ENCODE measurements around the gene TEKT3. TPM values are rescaled to one million over a fixed set of nuclear protein-coding genes. Genes with fewer than 3 reads are reported as not detected.

Gene TEKT3
- total and polyA plus RNA-seq, 2 of the 4 experiments (the other 2 are of a cell fraction): 0.15 TPM; not detected in 1

DNA sequence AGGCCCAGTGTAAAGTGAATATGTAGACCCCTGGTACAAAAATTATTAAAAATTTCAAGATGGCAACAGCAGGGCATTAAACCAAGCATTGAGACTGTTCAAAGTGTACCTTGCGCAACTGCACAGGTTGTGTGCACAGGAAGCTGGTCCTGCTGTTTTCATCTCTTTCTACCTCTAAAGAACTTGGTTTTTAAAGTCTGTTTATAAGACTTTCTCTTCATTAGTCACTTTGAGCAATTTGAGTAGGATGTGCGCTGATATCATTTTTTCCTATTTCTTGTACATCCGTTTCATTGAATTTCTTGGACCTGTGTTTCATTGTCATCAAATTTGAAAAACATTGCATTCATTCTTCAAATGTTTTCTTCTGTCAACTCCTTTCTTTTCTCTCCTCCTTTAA is 59.5 kb downstream of the TEKT3 start:
- H2AK5ac ChIP-seq (ENCODE audit: low read depth, low read length): no peak overlapping the region
- H3K56ac ChIP-seq (ENCODE audit: extremely low read depth, insufficient read depth, low read length): no peak overlapping the region
- H3K27me3 ChIP-seq (ENCODE audit: control insufficient read depth, insufficient read depth, low read length): no peaks in the 10 kb centered on the region; the same call in 1 of the 2 replicates
- no peaks in the 10 kb centered on the region for H3K36me3 ChIP-seq (ENCODE audit: control insufficient read depth, insufficient read depth, low read length)
- no peak overlapping the region for H3K4me2 ChIP-seq (ENCODE audit: low read depth, low read length)
- intact Hi-C loops (cut with micrococcal nuclease): no loop called here
- H3K9me3 ChIP-seq (ENCODE audit: control insufficient read depth, insufficient read depth, low read length): peaks cover 2% of the 10 kb centered on the region; the same call in 1 of the 2 replicates
- peak; percentile 85 for TF ChIP-seq CEBPB (IDR thresholded peaks at IDR 0.05; ENCODE audit: low read depth, low read length)
- TF ChIP-seq NFE2L2 (IDR thresholded peaks at IDR 0.05; ENCODE audit: low read depth, low read length): no peak
- no peak overlapping the region for H4K8ac ChIP-seq (ENCODE audit: low read depth in 2 of 2, low read length in 2 of 2)
- dilution Hi-C loops (cut with HindIII; ENCODE audit: low sequenced_read_pairs, unreplicated experiment): no loop called here
- peaks cover 5% of the 10 kb centered on the region; the same call in 1 of the 2 replicates for H3K9me1 ChIP-seq (ENCODE audit: insufficient read depth, low read length)
- no peak overlapping the region for H2AFZ ChIP-seq (replicated peaks; ENCODE audit: low read length, poor library complexity)
- no peak overlapping the region for H2AK9ac ChIP-seq (replicated peaks; ENCODE audit: low read depth, low read length, poor library complexity)
- peaks cover 10% of the 10 kb centered on the region for H3K4me1 ChIP-seq (ENCODE audit: control insufficient read depth, insufficient read depth, low read length)
- H2BK20ac ChIP-seq (ENCODE audit: low read depth, low read length): no peak overlapping the region
- no peak overlapping the region for H2BK5ac ChIP-seq (ENCODE audit: low read depth, low read length, poor library complexity, severe bottlenecking)
- no peak overlapping the region for H3K4me3 ChIP-seq (ENCODE audit: insufficient read depth, low read depth, low read length)
- in situ Hi-C loops (cut with MboI; ENCODE audit: low sequenced_read_pairs): no loop called here
- H3K79me1 ChIP-seq (ENCODE audit: low read depth in 1 of 2, low read length in 2 of 2): no peaks in the 10 kb centered on the region
- H2BK15ac ChIP-seq (ENCODE audit: low read depth, low read length): no peak overlapping the region
- H2BK120ac ChIP-seq (ENCODE audit: low read depth, low read length): no peak overlapping the region
- WGBS, 2 experiments (ENCODE audit: extremely low coverage in 2 of 2, insufficient read length in 1 of 2): 100% methylated on average over 1 of the region's 3 CpGs; no CpG with 5 or more reads in 1 of the 2 experiments
- H3K27ac ChIP-seq (ENCODE audit: insufficient read depth, low read length): no peak overlapping the region
- no peak overlapping the region for H3K4ac ChIP-seq (ENCODE audit: low read depth, low read length)
- BruUV-seq (replicated peaks): no TSS peak
- H4K91ac ChIP-seq (ENCODE audit: insufficient read depth, low read depth, low read length): no peak overlapping the region
- no peak overlapping the region for H3K18ac ChIP-seq (ENCODE audit: low read depth, low read length)
- DNase-seq (no peak), ATAC-seq (ENCODE audit: low read depth) (no peak)
- H3K23ac ChIP-seq (ENCODE audit: low read depth, low read length): no peak overlapping the region
- H4K5ac ChIP-seq (ENCODE audit: low read depth, low read length): no peak overlapping the region
- H4K20me1 ChIP-seq (ENCODE audit: insufficient read depth, low read length): no peaks in the 10 kb centered on the region
- no peak overlapping the region for H3K9ac ChIP-seq (ENCODE audit: low read depth, low read length)
- POLR2A ChIA-PET (ENCODE audit: unreplicated experiment): no interaction called here
- H3K14ac ChIP-seq (replicated peaks; ENCODE audit: low read depth, low read length): no peak overlapping the region
- CTCF ChIA-PET: no interaction called here
